HUDEP-2 (cell line): ENCODE measurements around the gene NODAL.

Experiments
- DNase-seq, 76 experiments: peaks; one replicate each; lab custom pipeline; 2025; ENCODE audit not compliant: unreplicated experiment in 76 of 76; lab: John Stamatoyannopoulos, UW

Gene NODAL

DNA sequence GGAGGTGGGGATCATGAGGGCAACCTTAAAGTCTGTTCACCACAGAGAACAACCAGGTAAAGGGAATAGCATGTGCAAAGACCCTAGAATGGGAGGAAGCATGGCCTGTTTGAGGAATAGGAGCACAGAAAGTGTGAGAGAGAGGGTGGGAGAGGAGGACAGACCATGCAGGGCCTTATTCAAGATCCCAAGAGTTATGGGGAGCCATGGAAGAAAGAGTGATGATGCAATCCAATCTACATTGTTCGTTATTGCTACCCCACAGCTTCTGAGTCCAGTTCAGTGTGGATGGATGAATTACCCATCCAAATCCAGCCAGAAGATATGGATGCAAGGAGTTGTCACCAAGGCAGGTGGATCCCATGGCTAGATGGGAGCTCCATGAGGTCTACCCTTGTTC lies 45.3 kb downstream of the NODAL start:
- no peak for DNase-seq

DNA sequence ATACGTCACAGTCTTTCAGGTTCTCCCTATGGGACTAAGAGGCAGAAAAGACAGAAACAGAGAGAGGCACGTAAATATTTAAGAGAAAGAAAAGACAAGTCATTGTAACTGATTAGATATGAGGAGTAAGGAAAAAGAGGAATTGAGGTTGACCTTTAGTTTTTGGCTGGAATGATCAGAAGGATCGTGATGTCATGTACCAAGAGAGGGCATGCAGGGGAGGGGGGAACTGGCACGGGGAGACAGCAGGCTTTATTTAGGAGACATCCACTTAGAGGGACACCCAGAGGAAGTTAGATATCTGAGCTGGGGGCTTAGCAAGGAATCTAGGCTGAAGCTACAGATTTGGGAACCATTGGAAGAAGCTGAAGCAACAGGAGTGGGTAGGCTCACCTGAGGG lies 49.8 kb downstream of the NODAL start:
- DNase-seq, result no peak
